Measurements from ENCODE around the gene MPC1.

MPC1 gene

GRCh38 chr6:166382933-166383801, at the start of gene MPC1:
Gene MPC1 (minus strand): TSS chr6:166382940. CDS start chr6:166382876, 64 bp downstream.
- DNase-seq: peak; percentile 59 to 99 (median 94)

GRCh38 chr6:166430269-166430668, 47.5 kb upstream of the MPC1 start:
- no peak for DNase-seq

DNA sequence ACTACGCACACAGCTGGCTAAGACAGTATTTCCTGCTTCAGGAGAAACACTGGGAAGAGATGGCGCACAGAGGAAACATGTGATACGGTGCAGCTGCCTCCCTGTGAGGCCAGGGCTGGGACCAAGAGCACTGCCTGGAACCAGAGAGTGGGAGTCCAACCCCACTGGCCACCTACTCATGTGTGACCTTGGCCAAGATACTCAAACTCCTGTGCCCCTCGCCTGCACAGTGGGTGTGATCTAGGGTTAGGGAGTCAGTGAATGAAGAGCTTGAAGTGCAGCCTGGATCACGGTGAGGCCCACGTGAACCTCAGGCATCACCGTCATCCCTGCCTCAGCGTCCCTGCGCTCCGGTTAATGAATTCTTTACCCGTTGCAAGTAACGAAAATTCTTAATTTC, 41.7 kb upstream of the MPC1 start:
- peak in 1 of 51 donors; percentile 31 for DNase-seq

DNA sequence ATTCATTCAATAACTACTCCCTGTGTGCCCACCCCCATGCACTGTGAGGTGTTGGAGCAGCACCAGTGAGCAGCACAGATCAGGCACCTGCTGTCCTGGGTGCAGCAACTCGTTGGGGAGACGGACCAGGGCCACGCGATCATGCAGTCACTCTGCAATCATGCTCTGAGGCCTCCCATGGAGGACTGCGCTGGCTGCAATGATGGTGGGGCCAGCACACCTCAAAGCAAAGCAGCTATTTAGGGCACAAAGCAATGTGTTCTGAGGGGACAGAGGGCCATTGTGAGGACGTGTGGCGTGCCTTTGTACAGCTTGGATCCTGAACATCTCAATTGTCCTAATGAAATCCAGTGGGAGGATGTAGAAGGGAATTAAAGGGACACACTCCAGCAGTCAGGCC, 41.0 kb upstream of the MPC1 start:
- DNase-seq: peak in 28 of 51 donors; percentile 19 to 81 (median 44)

GRCh38 chr6:166423051-166423745, 40.5 kb upstream of the MPC1 start:
- DNase-seq: peak in 1 of 51 donors; percentile 15

- DNase-seq: peak in 4 of 51 donors; percentile 15 to 40 (median 28)
Observed at GRCh38 chr6:166422201-166422940, 39.6 kb upstream of the MPC1 start.

GRCh38 chr6:166420351-166420750, 37.6 kb upstream of the MPC1 start:
- DNase-seq: peak in 15 of 51 donors; percentile 10 to 49 (median 34)

DNA sequence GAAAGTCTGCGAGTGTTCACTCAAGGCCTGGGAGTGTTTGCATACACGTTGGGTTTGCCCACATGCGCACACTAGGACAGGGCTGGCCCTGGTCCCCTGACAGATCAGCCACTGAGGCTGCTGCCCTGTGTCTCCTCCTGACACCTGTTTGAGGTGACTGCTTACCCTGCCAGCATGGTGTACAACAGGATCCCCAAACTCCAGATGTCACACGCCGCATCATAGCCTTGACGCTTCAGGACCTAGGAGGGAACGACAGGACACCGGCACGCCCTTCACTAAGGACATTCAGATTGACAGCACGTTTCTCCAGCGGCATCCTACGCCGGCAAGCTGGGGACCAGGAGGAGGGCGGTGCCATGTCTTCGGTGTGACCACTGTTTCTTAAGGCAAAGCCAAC, 37.0 kb upstream of the MPC1 start:
- no peak for DNase-seq

DNA sequence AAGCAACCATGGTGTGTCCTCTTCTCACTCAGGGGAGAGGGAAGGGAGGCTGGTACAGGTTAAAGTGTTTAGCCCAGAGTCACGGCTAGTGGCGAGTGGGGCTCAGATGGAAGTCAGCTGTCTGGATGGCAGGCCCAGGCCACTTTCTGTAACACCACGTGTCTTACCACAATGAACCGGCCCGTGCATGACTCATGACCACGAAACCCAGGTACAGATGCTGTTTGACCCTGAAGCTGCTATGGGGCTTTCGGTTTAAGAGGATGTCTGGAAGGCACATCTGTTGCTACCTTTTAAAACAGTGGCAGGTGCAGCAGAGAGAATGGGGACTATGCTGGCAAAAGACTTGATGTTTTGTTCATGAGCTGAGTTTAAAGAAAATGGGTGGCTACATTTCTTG, 36.5 kb upstream of the MPC1 start:
- no peak for DNase-seq

DNA sequence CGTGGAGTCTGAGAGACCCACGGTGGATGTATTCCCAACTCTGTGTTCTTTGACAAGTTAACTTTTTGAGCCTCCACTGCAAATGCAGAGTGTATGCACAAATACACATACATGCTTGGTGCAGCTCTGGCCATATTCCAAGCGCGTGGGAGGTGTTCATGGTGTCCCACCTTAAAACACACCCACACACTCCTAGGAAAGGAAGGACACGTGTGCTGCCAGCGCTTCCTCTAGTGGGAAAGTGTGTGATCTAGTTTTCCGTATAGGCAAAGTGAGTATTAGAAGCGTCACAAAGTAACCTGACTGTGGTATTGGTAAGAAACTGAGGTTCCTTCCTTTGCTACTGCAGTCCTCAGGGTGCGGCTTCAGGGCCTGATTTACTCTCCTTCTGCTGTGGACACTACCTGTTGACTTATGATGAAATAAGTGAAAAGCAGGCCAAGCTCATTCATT, 36.0 kb upstream of the MPC1 start:
- DNase-seq: no peak

GRCh38 chr6:166417285-166417691, 34.5 kb upstream of the MPC1 start:
- DNase-seq: no peak

- DNase-seq: no peak
Observed at GRCh38 chr6:166415833-166416347, 33.1 kb upstream of the MPC1 start.

DNA sequence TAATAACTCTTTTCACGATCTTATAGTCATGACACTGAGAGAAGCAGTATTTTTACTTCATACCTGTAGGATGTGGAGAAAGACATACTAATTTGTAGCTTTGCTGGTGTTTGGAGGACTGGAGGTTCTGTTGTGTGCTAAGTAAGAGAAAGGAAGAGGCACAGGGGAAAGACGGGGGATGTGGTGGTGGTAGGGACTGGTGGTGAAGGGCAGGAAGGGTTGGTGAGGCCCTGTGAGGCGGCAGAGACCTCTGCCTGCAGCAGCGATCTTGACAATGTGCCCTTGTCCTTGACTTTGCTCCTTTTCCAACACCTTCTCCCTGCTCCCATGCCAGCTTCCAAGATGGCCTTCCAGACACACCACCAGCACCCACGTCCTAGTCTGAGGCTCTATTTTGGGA, 32.6 kb upstream of the MPC1 start:
- DNase-seq: no peak

DNA sequence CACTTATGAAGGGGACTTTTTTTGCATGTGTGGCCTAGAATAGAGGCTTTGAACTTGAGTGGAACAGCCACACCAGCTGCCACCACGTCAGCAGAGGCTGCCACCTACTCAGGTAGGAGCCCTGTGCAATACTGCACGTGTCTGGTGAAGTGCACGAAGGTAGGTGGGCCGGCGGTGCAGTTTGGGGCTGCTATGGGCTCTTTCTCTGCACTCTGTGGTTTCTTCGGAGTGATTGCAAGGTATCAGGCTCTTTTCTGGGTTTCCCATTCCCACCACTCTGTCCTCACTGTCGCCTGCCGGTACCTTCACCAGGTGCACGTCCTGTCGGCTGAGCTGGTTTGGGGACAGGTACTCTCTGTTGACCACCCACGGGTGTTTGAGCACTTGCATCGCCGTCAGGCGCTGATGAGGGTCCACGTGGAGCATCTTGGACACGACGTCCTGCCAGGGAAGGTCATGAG, 30.8 kb upstream of the MPC1 start:
- DNase-seq: no peak

DNA sequence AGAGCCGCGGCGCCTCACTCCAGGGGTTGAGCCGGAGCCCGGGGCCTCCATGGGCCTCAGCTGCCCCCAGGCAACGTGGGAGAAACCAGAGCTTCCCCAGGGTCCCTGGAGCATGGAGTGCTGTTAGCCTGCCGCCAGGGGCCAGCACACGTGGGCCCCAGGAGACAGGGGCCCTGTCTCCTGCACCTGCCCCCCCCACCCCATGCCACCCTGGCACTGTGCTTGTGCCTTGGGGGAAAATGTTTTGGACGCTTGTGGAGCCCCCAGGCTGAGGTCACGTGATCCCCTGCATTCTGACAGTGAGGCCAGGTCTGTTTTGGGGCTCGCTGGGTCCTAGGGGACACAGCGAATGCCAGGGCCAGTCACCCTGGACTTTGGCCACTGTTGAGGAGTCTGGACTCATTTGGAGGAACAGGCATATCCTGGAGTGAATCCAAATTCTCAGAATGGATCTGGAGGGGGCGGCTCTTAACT, 30.2 kb upstream of the MPC1 start:
- no peak for DNase-seq

- no peak for DNase-seq
Observed at GRCh38 chr6:166412156-166412910, 29.6 kb upstream of the MPC1 start.

DNA sequence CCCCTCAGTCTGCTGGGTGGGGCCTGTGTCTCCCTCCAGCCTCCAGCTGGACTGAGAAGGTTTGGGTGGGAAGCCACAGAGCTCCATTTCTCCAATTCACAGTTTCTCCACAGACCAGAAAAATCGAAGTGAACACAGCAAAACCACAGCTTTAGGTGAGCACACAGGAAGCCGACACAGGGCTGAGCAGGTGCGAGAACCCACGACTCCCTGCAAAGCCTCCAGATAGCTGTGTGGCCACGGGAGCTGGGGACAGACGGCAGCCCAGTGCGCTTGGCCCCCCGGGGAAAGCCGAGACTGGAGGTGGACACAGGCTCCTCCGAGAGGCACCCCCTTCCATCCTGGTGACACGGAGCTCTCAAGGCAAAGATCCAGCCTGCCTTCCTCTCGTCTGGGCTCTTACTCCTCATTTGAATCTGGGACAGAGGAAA, 29.0 kb upstream of the MPC1 start:
- no peak for DNase-seq

DNA sequence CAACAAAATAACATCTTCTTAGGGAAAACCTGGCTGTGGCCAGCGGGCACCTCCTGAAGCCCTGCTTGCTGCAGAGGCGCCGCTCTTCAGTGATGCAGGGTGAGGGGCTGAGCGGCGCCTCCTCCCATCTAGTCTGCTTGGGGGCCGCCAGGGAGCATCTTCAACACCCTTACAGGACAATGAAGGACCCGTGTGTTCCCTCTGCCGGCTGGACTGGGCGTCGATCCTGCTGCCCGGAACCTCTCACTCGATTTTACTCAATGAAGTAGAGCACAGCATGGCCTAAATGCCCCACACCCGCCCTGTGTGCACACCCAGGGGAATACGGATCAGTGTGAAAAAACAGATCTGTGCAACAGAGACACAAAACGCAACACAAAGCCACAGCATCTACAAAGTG, 28.5 kb upstream of the MPC1 start:
- no peak for DNase-seq

DNA sequence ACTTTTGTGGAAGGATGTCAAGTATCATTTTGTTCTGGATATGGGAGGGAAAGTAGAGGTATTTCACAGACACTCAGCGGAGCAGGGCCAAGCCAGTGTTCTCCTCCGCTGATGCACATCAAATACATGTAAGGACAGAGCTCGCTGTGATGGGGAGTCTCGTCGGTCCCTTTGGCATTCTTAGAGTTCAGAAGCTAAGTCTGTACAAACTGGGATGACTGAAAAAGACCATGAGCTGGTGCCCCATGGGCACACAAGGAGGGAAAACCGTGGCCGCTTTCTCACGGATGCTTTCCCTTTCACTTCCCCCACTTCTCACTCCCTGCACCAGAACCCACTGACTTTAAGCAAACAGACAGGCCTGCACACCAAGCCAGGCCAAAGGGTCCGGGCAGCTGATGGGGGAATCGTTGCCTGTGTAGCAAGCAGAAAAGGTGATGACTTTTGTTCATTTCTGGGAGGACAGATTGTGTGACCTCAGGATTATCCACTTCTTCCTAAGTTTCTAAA, 27.7 kb upstream of the MPC1 start:
- DNase-seq: no peak

All from hypothalamus (tissue), 51 donors.